Panc1 (cell line): ENCODE results near the gene NIPAL1.

Experiments
- POLR2AphosphoS5 ChIP-seq: IDR thresholded peaks from 2 replicates; pipeline ENCODE4 v1.6.1; 2012; ENCODE audit warnings: mild to moderate bottlenecking, low read depth, low read length, moderate library complexity
- SIN3A ChIP-seq: IDR thresholded peaks from 2 replicates; pipeline ENCODE4 v1.6.1; 2012; ENCODE audit warnings: low read depth, mild to moderate bottlenecking, low read length, moderate library complexity, borderline replicate concordance; ENCODE audit not compliant: insufficient read depth
- TCF7L2 ChIP-seq: IDR thresholded peaks from 2 replicates; pipeline ENCODE4 v1.6.1; 2011; ENCODE audit warnings: mild to moderate bottlenecking, low read depth, low read length, inconsistent platforms
- TF ChIP-seq, protein P1 (sequence below): fragments of 450-650 bp; IDR thresholded peaks from 2 replicates; pipeline ENCODE4 v1.5.1; 2017; ENCODE audit warnings: mild to moderate bottlenecking
- TF ChIP-seq, protein P2 (sequence below), 2 experiments: IDR thresholded peaks; 2 replicates each; pipeline ENCODE4 v1.6.1; 2011 to 2012; ENCODE audit warnings: low read depth in 2 of 2, control low read depth in 1 of 2, low read length in 1 of 2, mild to moderate bottlenecking in 1 of 2, moderate library complexity in 1 of 2; ENCODE audit not compliant: insufficient read depth in 1 of 2

DNA sequence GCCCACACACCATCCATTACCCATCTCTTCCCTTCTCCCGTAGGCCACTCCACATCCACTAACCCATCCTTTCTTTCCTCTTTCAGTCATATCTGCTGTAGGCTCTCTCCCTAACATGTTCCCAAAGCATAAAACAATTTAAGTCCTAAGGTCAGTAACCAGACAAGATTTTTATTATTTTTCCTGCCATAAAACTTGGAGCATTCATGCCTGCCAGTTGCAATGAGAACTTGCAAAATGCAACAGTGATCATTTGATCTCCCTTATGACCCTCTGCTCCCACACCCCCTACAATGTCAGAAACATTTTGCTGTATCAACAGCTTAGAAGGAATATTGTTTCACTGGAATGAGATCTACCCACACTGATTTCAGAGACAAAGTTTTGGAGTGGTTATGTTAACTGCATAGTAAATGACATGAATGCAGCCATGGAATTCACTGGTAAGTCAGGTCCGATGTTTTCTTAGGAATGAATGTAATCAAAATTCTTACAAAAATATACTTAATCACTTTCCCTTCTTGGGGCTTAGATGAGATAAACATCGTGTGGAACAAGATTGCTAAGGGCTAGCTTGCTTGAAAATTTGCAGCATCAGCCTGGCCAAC lies 5.7 kb downstream of the NIPAL1 start:
- TF ChIP-seq, protein P1, sequence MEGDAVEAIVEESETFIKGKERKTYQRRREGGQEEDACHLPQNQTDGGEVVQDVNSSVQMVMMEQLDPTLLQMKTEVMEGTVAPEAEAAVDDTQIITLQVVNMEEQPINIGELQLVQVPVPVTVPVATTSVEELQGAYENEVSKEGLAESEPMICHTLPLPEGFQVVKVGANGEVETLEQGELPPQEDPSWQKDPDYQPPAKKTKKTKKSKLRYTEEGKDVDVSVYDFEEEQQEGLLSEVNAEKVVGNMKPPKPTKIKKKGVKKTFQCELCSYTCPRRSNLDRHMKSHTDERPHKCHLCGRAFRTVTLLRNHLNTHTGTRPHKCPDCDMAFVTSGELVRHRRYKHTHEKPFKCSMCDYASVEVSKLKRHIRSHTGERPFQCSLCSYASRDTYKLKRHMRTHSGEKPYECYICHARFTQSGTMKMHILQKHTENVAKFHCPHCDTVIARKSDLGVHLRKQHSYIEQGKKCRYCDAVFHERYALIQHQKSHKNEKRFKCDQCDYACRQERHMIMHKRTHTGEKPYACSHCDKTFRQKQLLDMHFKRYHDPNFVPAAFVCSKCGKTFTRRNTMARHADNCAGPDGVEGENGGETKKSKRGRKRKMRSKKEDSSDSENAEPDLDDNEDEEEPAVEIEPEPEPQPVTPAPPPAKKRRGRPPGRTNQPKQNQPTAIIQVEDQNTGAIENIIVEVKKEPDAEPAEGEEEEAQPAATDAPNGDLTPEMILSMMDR = no peak
- TF ChIP-seq SIN3A = no peak
- TF ChIP-seq, protein P2, sequence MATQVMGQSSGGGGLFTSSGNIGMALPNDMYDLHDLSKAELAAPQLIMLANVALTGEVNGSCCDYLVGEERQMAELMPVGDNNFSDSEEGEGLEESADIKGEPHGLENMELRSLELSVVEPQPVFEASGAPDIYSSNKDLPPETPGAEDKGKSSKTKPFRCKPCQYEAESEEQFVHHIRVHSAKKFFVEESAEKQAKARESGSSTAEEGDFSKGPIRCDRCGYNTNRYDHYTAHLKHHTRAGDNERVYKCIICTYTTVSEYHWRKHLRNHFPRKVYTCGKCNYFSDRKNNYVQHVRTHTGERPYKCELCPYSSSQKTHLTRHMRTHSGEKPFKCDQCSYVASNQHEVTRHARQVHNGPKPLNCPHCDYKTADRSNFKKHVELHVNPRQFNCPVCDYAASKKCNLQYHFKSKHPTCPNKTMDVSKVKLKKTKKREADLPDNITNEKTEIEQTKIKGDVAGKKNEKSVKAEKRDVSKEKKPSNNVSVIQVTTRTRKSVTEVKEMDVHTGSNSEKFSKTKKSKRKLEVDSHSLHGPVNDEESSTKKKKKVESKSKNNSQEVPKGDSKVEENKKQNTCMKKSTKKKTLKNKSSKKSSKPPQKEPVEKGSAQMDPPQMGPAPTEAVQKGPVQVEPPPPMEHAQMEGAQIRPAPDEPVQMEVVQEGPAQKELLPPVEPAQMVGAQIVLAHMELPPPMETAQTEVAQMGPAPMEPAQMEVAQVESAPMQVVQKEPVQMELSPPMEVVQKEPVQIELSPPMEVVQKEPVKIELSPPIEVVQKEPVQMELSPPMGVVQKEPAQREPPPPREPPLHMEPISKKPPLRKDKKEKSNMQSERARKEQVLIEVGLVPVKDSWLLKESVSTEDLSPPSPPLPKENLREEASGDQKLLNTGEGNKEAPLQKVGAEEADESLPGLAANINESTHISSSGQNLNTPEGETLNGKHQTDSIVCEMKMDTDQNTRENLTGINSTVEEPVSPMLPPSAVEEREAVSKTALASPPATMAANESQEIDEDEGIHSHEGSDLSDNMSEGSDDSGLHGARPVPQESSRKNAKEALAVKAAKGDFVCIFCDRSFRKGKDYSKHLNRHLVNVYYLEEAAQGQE (IDR thresholded peaks at IDR 0.05; ENCODE audit: insufficient read depth in 1 of 2, low read depth in 2 of 2, low read length in 1 of 2) = no peak
- TF ChIP-seq TCF7L2 = no peak
- TF ChIP-seq POLR2AphosphoS5 = no peak
